GM06990 (cell line): ENCODE data around the gene TH.

ENCODE experiments used
- DNase-seq: peaks from one replicate; pipeline ENCODE4 v3.0.0-alpha.2; 2011; ENCODE audit not compliant: insufficient read length; ENCODE audit errors: extremely low read depth
- H3K27me3 ChIP-seq: replicated peaks from 2 replicates; pipeline ENCODE4 v1.6.0; 2011; ENCODE audit warnings: low read length; ENCODE audit not compliant: control insufficient read depth, insufficient read depth
- H3K36me3 ChIP-seq: 2 replicates; pipeline ENCODE4 v1.5.1; 2011; ENCODE audit warnings: low read length; ENCODE audit not compliant: control insufficient read depth, insufficient read depth
- H3K4me3 ChIP-seq: replicated peaks from 2 replicates; pipeline ENCODE4 v1.5.1; 2011; ENCODE audit warnings: low read depth, mild to moderate bottlenecking, control low read depth, low read length
- TF ChIP-seq, protein P1 (sequence below): IDR thresholded peaks from 2 replicates; pipeline ENCODE4 v1.5.1; 2011; ENCODE audit warnings: low read length, control low read depth, mild to moderate bottlenecking, inconsistent platforms; ENCODE audit not compliant: insufficient read depth, poor library complexity, severe bottlenecking

Gene TH

GRCh38 chr11:2122222-2122906 is 49.3 kb downstream of the TH start:
- H3K27me3 ChIP-seq, result no peaks in the 10 kb centered on the region; the same call in 1 of the 2 replicates
- no peak for DNase-seq

GRCh38 chr11:2121227-2122130 is 50.1 kb downstream of the TH start:
- TF ChIP-seq, protein P1, sequence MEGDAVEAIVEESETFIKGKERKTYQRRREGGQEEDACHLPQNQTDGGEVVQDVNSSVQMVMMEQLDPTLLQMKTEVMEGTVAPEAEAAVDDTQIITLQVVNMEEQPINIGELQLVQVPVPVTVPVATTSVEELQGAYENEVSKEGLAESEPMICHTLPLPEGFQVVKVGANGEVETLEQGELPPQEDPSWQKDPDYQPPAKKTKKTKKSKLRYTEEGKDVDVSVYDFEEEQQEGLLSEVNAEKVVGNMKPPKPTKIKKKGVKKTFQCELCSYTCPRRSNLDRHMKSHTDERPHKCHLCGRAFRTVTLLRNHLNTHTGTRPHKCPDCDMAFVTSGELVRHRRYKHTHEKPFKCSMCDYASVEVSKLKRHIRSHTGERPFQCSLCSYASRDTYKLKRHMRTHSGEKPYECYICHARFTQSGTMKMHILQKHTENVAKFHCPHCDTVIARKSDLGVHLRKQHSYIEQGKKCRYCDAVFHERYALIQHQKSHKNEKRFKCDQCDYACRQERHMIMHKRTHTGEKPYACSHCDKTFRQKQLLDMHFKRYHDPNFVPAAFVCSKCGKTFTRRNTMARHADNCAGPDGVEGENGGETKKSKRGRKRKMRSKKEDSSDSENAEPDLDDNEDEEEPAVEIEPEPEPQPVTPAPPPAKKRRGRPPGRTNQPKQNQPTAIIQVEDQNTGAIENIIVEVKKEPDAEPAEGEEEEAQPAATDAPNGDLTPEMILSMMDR, result no peak
- Histone ChIP-seq H3K4me3 (no peak overlapping the region), H3K36me3 (no peaks in the 10 kb centered on the region), H3K27me3 (no peaks in the 10 kb centered on the region; the same call in 1 of the 2 replicates)
- no peak for DNase-seq

More at GRCh38 chr11:2122222-2122906, 49.3 kb downstream of the TH start:
- Histone ChIP-seq H3K4me3 (no peak overlapping the region), H3K36me3 (no peaks in the 10 kb centered on the region)
- TF ChIP-seq, protein P1, result no peak

GRCh38 chr11:2120359-2121100 is 51.1 kb downstream of the TH start:
- H3K36me3 ChIP-seq, result no peaks in the 10 kb centered on the region
- TF ChIP-seq, protein P1, result no peak
- no peak overlapping the region for H3K4me3 ChIP-seq
- no peak for DNase-seq
- no peaks in the 10 kb centered on the region; the same call in 1 of the 2 replicates for H3K27me3 ChIP-seq

GRCh38 chr11:2118677-2119076 is 52.9 kb downstream of the TH start:
- DNase-seq, result no peak
- Histone ChIP-seq H3K27me3 (no peaks in the 10 kb centered on the region; the same call in 1 of the 2 replicates), H3K36me3 (no peaks in the 10 kb centered on the region), H3K4me3 (no peak overlapping the region)
- TF ChIP-seq, protein P1, result no peak

- Histone ChIP-seq H3K27me3 (no peaks in the 10 kb centered on the region; the same call in 1 of the 2 replicates), H3K36me3 (no peaks in the 10 kb centered on the region), H3K4me3 (no peak overlapping the region)
- no peak for DNase-seq
- TF ChIP-seq, protein P1, result no peak
These were observed 54.9 kb downstream of the TH start for GRCh38 chr11:2116680-2117079.
